Suprapubic skin (tissue), 4 donors: Measurements from ENCODE around the gene UBALD1.

Experiments used
- CTCF ChIP-seq, 2 donors: fragments of 200-600 bp in 1 of 2; fragments of 450-650 bp in 1 of 2; sonication (generic) in 1 of 2; IDR thresholded peaks; one replicate each; pipeline ENCODE4 v1.5.1; 2016 to 2019; ENCODE audit warnings: antibody characterized with exemption in 2 of 2, mild to moderate bottlenecking in 1 of 2, moderate library complexity in 1 of 2
- POLR2A ChIP-seq, 2 donors: fragments of 450-650 bp; IDR thresholded peaks; one replicate each; pipeline ENCODE4 v1.6.1; 2017; ENCODE audit warnings: antibody characterized with exemption in 2 of 2, mild to moderate bottlenecking in 2 of 2, moderate library complexity in 2 of 2
- POLR2AphosphoS5 ChIP-seq, 3 donors: sonication (generic); formaldehyde crosslinking; IDR thresholded peaks; one replicate each; pipeline ENCODE4 v1.6.1; 2017; ENCODE audit warnings: antibody characterized with exemption in 3 of 3

- TF ChIP-seq POLR2A (IDR thresholded peaks at IDR 0.05) (no peak), CTCF (IDR thresholded peaks at IDR 0.05) (no peak), POLR2AphosphoS5 (IDR thresholded peaks at IDR 0.05) (no peak)
Measured at GRCh38 chr16:4593086-4593485, 21.6 kb downstream of the UBALD1 start.
